NCI-H1436 treated with DMSO at 0.1 percent for 48 hours (cell line): ENCODE data around the gene CACNA2D3.

Source experiments
- DNase-seq: peaks from one replicate; lab custom pipeline; 2025; lab: John Stamatoyannopoulos, UW

Gene CACNA2D3

DNA sequence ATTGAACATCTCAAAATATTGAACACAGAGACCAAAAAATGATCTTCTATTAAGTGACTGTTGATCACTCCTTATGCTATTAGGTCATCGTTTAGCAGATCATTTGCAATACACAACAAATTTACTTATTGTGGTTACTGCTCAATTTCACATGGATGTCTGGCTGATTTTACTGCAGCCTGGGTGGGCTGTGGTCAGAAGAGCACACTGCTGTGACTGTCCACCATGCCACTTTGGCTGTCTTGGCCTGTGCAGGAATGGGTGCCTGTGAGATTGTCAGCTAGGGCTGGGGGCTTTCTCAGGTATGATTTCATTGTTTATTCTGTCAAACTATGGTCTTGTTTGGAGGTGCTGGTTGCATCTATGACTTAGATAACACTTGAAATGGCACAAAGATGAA, 885.6 kb downstream of the CACNA2D3 start:
- no peak for DNase-seq

- DNase-seq, result no peak
Measured at GRCh38 chr3:55009372-55009771, 887.0 kb downstream of the CACNA2D3 start.

DNA sequence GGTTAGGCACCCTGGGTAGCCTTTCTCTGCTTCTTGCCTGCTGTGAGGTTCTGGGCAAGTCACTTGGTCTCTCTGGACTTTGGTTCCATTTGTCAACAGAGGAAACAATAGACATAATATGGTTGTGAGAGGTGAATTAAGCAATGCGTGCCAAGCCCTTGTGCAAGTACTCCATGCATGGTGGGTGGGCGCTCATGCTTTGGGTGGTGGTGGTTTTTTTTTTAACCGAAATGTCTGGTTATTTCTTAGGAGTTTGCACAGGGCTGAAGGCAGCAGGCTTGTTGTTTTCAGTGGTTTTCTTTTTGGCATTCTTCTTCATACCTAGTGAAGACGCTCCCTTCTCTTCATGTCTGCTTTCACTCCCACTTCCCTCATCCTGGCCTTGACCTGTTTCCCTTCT, 889.7 kb downstream of the CACNA2D3 start:
- no peak for DNase-seq

GRCh38 chr3:55013145-55013925, 891.0 kb downstream of the CACNA2D3 start:
- DNase-seq, result no peak

- DNase-seq, result no peak
Measured at GRCh38 chr3:55014081-55014480, 891.7 kb downstream of the CACNA2D3 start.

- DNase-seq, result no peak
Measured at GRCh38 chr3:55014906-55015305, 892.6 kb downstream of the CACNA2D3 start.

GRCh38 chr3:55017876-55018275, 895.5 kb downstream of the CACNA2D3 start:
- no peak for DNase-seq

GRCh38 chr3:55030938-55031337, 908.6 kb downstream of the CACNA2D3 start:
- no peak for DNase-seq

DNA sequence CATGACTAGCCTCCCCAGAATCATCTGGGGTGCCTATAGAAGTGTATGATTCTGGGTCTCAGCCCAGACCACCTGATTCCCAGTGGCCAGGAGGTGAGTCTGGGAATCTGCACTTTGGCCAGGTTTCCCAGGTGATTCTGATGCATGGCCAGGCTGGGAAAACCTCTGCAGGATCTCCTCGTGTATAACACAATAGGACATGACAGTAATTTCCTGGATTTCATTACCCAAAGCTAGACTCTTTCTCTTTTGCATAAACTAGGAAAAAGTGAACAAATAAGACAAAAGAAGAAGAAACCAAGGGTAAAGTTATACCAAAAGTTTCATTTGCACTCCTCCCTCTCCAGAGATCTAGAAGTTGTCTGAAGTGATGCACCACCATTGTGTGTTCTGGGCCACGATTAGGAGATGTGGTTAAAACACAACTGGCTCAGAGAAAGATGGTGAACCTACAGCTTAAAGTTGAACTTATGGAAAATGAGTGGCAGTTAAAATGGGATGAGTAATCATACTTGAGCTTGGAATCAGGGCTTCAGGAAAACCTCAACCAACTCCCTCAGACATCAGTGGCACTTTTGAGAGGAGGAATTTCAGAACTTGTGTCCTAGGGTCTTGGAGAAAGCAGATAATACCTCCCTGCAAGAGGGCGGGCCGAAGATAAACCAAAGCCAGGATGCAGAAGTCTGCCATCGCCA, 914.7 kb downstream of the CACNA2D3 start:
- DNase-seq, result no peak

GRCh38 chr3:55042591-55042990, 920.2 kb downstream of the CACNA2D3 start:
- no peak for DNase-seq

- DNase-seq, result no peak
Measured at GRCh38 chr3:55044486-55044885, 922.1 kb downstream of the CACNA2D3 start.

- DNase-seq, result no peak
Measured at GRCh38 chr3:55059027-55059629, 936.8 kb downstream of the CACNA2D3 start.

GRCh38 chr3:55060896-55061719, 938.8 kb downstream of the CACNA2D3 start:
- DNase-seq, result no peak

GRCh38 chr3:55061720-55062034, 939.3 kb downstream of the CACNA2D3 start:
- no peak for DNase-seq

DNA sequence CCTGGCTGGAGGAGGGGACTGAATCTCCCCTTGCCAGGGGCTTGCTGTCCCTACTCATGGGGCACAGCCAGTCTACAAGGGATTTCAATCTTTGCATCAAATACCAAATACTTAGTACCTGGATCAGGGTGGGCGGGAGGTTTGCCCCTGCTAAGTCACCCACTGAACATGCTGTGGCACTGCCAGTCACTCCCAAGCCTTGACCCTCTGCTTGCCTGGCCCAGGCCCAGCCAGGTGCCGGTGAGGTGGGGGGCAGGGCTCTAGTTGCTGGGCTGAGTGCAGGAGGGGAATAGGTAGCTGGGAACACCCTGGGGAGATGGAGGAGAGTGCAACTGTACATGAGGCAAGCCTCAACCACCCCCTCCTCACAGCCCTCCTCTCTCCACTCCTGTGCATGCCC, 941.8 kb downstream of the CACNA2D3 start:
- no peak for DNase-seq

DNA sequence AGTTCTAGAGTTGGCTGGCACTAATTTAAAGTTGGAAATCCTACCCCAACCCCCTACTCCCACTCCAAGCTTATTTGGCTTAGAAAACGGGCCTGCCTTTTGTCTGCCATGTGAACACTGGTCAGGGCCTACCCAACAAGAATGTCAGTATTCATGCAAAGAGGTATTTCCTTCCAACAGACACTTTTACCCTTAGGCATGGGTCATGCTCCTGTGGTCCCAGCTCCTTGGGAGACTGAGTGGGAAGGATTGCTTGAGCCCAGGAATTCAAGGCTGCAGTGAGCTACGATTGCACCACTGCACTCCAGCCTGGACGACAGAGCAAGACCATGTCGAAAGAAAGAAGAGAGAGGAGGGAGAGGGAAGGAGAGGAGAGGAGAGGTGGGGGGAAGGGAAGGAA, 943.0 kb downstream of the CACNA2D3 start:
- DNase-seq, result no peak

- DNase-seq, result no peak
Measured at GRCh38 chr3:55066551-55067047, 944.2 kb downstream of the CACNA2D3 start.

DNA sequence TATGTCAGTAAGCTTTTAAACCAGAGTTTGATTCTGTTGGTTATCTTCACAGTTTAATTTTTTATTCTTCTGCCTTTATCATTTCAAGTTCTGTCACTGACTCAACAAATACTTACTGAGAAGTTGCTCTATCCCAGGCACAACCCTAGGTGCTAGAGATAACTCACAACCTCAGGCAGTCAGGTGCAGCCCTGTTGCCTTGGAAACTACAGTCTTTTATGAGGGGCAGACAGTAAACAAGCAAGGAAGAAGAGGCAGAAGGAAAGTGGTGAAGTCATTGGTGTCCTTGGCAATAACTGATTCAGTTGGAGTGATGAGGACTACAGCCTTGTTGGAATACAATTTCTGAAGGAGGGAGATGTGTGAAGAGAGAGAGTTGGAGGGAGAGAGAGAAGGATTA, 947.6 kb downstream of the CACNA2D3 start:
- no peak for DNase-seq

GRCh38 chr3:55074796-55075195, 952.4 kb downstream of the CACNA2D3 start:
- no peak for DNase-seq

DNA sequence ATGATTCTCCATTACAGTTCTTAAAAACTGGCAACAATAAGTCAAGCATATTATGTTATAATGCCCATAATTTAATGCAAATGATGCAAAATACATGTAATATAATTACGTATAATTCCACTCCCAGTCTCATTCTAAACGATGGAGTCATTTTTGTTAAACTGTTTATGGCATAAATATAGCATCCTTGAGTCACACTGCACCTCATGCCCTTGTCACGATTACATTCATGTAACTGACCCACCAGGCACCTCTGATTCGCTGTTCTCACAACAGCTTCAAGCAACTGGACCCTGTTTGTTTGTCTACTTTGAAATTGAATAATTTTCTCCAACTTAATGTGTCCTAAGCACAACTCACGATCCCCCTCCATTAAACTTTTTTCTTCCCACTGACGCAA, 953.5 kb downstream of the CACNA2D3 start:
- no peak for DNase-seq

DNA sequence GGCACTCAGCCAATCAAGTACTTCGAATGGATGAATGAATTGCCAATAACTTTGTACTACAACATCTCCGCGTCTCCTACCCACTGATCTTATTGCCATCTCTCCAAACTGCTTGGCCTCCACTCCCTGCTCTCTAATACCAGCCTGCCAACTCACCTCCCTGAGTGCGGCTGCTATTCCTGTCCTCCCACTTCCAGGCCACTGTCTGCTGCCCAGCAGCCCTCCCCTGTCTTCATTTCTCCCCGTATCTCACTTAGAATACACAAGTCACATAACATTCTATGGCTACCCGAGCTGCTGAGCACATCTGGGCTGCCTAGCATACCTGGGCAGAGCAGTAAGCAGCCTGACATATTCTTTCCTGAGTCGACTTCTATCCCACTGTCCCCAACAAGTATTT, 955.4 kb downstream of the CACNA2D3 start:
- DNase-seq, result no peak

DNA sequence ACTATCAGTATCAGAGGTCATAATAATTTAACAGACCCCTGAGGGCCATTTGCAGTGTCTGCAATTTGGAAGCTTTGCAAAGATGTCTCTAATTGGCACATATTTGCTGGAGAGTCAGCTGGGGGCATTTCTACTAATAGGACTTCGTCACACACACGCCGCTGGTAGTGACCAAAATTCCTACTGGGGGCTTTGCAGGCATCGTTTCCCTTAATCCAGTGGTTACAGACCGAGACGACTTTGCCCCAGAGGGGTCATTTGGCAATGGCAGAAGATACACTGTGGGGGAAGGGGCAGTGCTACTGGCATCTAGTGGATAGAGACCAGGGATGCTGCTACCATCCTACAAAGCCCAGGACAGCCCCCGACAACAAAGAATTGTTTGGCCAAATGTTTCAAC, 956.5 kb downstream of the CACNA2D3 start:
- DNase-seq, result no peak
